GM10248 (cell line): Measurements from ENCODE around the gene CCNYL1.

Experiments used
- CTCF ChIA-PET: fragments of 300-600 bp; sonication (Branson Sonifier 250); formaldehyde crosslinking; extraction: SDS; loops from one replicate; lab custom pipeline; 2021; ENCODE audit warnings: antibody characterized with exemption; lab: Yijun Ruan, JAX
- POLR2A ChIA-PET: fragments of 350-650 bp; sonication (Branson Sonifier 250); formaldehyde crosslinking; extraction: SDS; loops from one replicate; lab custom pipeline; 2020; ENCODE audit warnings: antibody characterized with exemption; lab: Yijun Ruan, JAX
- DNase-seq: peaks from one replicate; pipeline ENCODE4 v3.0.0; 2012; ENCODE audit errors: extremely low spot score
- CTCF ChIP-seq: IDR thresholded peaks from 2 replicates; pipeline ENCODE4 v1.5.1; 2012; ENCODE audit warnings: mild to moderate bottlenecking, low read depth; ENCODE audit errors: extremely low read depth, missing control alignments, control extremely low read depth

The CCNYL1 gene

GRCh38 chr2:207710814-207711740 is at the start of gene CCNYL1:
Gene CCNYL1 (plus strand): TSS chr2:207711640. CDS start chr2:207711897, 257 bp downstream.
- CTCF ChIA-PET, result interaction anchor here (0.8 to 2.0 kb wide), 10 partner anchors 9 to 329 kb away, joined by 3 to 8 read pairs (median 3); no protein-coding TSS in a partner anchor
- POLR2A ChIA-PET, result interaction anchor here (0.6 to 2.2 kb wide), 12 partner anchors 9 to 324 kb away, joined by 3 to 15 read pairs (median 3); partner anchors contain the start of gene METTL21A
- DNase-seq, result peak; percentile 100
- no peak for TF ChIP-seq CTCF

GRCh38 chr2:207662203-207662602 is 49.2 kb upstream of the CCNYL1 start:
- no peak for TF ChIP-seq CTCF
- ChIA-PET POLR2A (no interaction called here), CTCF (no interaction called here)

GRCh38 chr2:207663870-207664545 is 47.4 kb upstream of the CCNYL1 start:
- TF ChIP-seq CTCF, result no peak
- DNase-seq, result no peak
- ChIA-PET CTCF (interaction anchor here (0.7 kb wide), 1 partner anchor 30 kb away, joined by 3 read pairs; no protein-coding TSS in a partner anchor), POLR2A (no interaction called here)

More at GRCh38 chr2:207662203-207662602, 49.2 kb upstream of the CCNYL1 start:
- peak; percentile 62 for DNase-seq

GRCh38 chr2:207670887-207671286 is 40.6 kb upstream of the CCNYL1 start:
- ChIA-PET CTCF (no interaction called here), POLR2A (no interaction called here)
- TF ChIP-seq CTCF, result no peak
- DNase-seq, result no peak

GRCh38 chr2:207673431-207673830 is 38.0 kb upstream of the CCNYL1 start:
- TF ChIP-seq CTCF, result no peak
- no peak for DNase-seq
- POLR2A ChIA-PET, result no interaction called here
- CTCF ChIA-PET, result no interaction called here

GRCh38 chr2:207674266-207674774 is 37.1 kb upstream of the CCNYL1 start:
- CTCF ChIA-PET, result no interaction called here
- no peak for TF ChIP-seq CTCF
- POLR2A ChIA-PET, result no interaction called here
- no peak for DNase-seq
